ENCODE measurements around the gene GPC5. TPM values are rescaled to one million over a fixed set of nuclear protein-coding genes. Genes with fewer than 3 reads are reported as not detected.

The GPC5 gene
- total and polyA plus RNA-seq, 2 donors (not counting 3 experiments of a cell fraction or from before 2014, with no cell fraction given): 0.59 to 0.97 TPM

- CTCF ChIA-PET: no interaction called here
- no TSS peak for BruUV-seq (replicated peaks)
Observed at GRCh38 chr13:92173254-92173653, 774.8 kb downstream of the GPC5 start.

More at GRCh38 chr13:92173254-92173653, 774.8 kb downstream of the GPC5 start:
- H3K4me1 ChIP-seq (ENCODE audit: control insufficient read depth, extremely low read depth, insufficient read depth, low read length): no peaks in the 10 kb centered on the region
- dilution Hi-C loops (cut with MboI; ENCODE audit: extremely low pct_ligation_motif_present, low sequenced_read_pairs) (no loop called here), intact Hi-C loops (cut with micrococcal nuclease) (no loop called here)
- H3K36me3 ChIP-seq (ENCODE audit: control insufficient read depth in 2 of 2, extremely low read depth in 1 of 2, insufficient read depth in 2 of 2, low read length in 2 of 2): no peaks in the 10 kb centered on the region
- H3K9ac ChIP-seq (replicated peaks; ENCODE audit: extremely low read depth, insufficient read depth, low read length): no peak overlapping the region
- H3K4me3 ChIP-seq (replicated peaks in 1 of 3; ENCODE audit: insufficient read depth in 1 of 3, low read depth in 1 of 3, low read length in 3 of 3): no peak overlapping the region
- H3K9me1 ChIP-seq (replicated peaks; ENCODE audit: control insufficient read depth, extremely low read depth, insufficient read depth, low read length): no peaks in the 10 kb centered on the region
- no peak for FAIRE-seq
- no peaks in the 10 kb centered on the region for H3K27me3 ChIP-seq (ENCODE audit: control insufficient read depth in 2 of 2, insufficient read depth in 2 of 2, low read length in 2 of 2)
- no peaks in the 10 kb centered on the region for H3K79me2 ChIP-seq (ENCODE audit: control insufficient read depth, insufficient read depth, low read length)
- DNase-seq (ENCODE audit: low read depth, low spot score): no peak
- no peak overlapping the region for H3K27ac ChIP-seq (ENCODE audit: insufficient read depth, low read depth, low read length)
- POLR2A ChIA-PET: no interaction called here
- no peaks in the 10 kb centered on the region for H3K9me3 ChIP-seq (replicated peaks; ENCODE audit: control insufficient read depth, insufficient read depth, low read length)
- H4K20me1 ChIP-seq (replicated peaks; ENCODE audit: control insufficient read depth, extremely low read depth, insufficient read depth, low read length): no peaks in the 10 kb centered on the region
- no peak overlapping the region for H3K4me2 ChIP-seq (ENCODE audit: insufficient read depth, low read length)
- no peak overlapping the region for H2AFZ ChIP-seq (ENCODE audit: low read depth, low read length)
- TF ChIP-seq JUN (IDR thresholded peaks at IDR 0.05; ENCODE audit: borderline replicate concordance, insufficient read depth, insufficient read length, low read depth): no peak
- TF ChIP-seq FOS (IDR thresholded peaks at IDR 0.05; ENCODE audit: borderline replicate concordance, insufficient read depth, low read length): no peak
- no peak for TF ChIP-seq MAX (IDR thresholded peaks at IDR 0.05; ENCODE audit: insufficient read depth, insufficient read length)
- no peak for TF ChIP-seq EZH2 (IDR thresholded peaks at IDR 0.05; ENCODE audit: borderline replicate concordance, low read depth, low read length, severe bottlenecking)
- no peak for TF ChIP-seq GATA2 (IDR thresholded peaks at IDR 0.05; ENCODE audit: insufficient read depth, insufficient read length, low read depth, low read length)
- no peak for TF ChIP-seq MYC (IDR thresholded peaks at IDR 0.05; ENCODE audit: low read depth, low read length)
- TF ChIP-seq POLR2AphosphoS5 (IDR thresholded peaks at IDR 0.05; ENCODE audit: insufficient read depth, low read depth, low read length): no peak
- TF ChIP-seq POLR2A (IDR thresholded peaks at IDR 0.05; ENCODE audit: low read depth, low read length): no peak
- TF ChIP-seq, protein P1, sequence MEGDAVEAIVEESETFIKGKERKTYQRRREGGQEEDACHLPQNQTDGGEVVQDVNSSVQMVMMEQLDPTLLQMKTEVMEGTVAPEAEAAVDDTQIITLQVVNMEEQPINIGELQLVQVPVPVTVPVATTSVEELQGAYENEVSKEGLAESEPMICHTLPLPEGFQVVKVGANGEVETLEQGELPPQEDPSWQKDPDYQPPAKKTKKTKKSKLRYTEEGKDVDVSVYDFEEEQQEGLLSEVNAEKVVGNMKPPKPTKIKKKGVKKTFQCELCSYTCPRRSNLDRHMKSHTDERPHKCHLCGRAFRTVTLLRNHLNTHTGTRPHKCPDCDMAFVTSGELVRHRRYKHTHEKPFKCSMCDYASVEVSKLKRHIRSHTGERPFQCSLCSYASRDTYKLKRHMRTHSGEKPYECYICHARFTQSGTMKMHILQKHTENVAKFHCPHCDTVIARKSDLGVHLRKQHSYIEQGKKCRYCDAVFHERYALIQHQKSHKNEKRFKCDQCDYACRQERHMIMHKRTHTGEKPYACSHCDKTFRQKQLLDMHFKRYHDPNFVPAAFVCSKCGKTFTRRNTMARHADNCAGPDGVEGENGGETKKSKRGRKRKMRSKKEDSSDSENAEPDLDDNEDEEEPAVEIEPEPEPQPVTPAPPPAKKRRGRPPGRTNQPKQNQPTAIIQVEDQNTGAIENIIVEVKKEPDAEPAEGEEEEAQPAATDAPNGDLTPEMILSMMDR (IDR thresholded peaks at IDR 0.05; ENCODE audit: extremely low read depth in 1 of 2, insufficient read depth in 1 of 2, low read depth in 1 of 2, low read length in 2 of 2): no peak

All from endothelial cell of umbilical vein (primary cell).